IPS DF 6.9 (cell line): ENCODE data around the gene NUP62.

Source experiments
- DNase-seq: peaks from one replicate; pipeline ENCODE4 v3.0.0-alpha.2; 2013; ENCODE audit warnings: low read depth, low spot score
- H3K27ac ChIP-seq: one replicate; pipeline ENCODE4 v1.5.1; 2013; ENCODE audit warnings: low read length, control low read depth
- H3K27me3 ChIP-seq: 2 replicates; pipeline ENCODE4 v1.6.1; 2013; ENCODE audit warnings: mild to moderate bottlenecking, low read length; ENCODE audit not compliant: control insufficient read depth, insufficient read depth
- H3K36me3 ChIP-seq: 2 replicates; pipeline ENCODE4 v1.6.1; 2013; ENCODE audit warnings: low read length; ENCODE audit not compliant: control insufficient read depth, insufficient read depth
- H3K4me1 ChIP-seq: 2 replicates; pipeline ENCODE4 v1.6.1; 2013; ENCODE audit warnings: low read length; ENCODE audit not compliant: control insufficient read depth, insufficient read depth
- H3K4me3 ChIP-seq: 2 replicates; pipeline ENCODE4 v1.5.1; 2013; ENCODE audit warnings: mild to moderate bottlenecking, low read length
- H3K9me3 ChIP-seq: 2 replicates; pipeline ENCODE4 v1.6.1; 2013; ENCODE audit warnings: low read length, inconsistent platforms; ENCODE audit not compliant: control insufficient read depth, insufficient read depth
- WGBS: extraction: QIAGEN DNeasy Blood & Tissue Kit; methylation state at CpG from one replicate; pipeline ENCODE4 v1.1.7; 2013; ENCODE audit warnings: mixed read lengths, missing lambda C conversion rate; ENCODE audit not compliant: insufficient read length, insufficient coverage; 5-methylcytosine and 5-hydroxymethylcytosine counted together

The NUP62 gene

GRCh38 chr19:49863935-49864320 is 65.4 kb downstream of the NUP62 start:
- Histone ChIP-seq H3K4me3 (no peak overlapping the region), H3K9me3 (no peaks in the 10 kb centered on the region), H3K27me3 (no peaks in the 10 kb centered on the region), H3K4me1 (peaks cover 3% of the 10 kb centered on the region; the same call in 1 of the 2 replicates), H3K27ac (no peak overlapping the region), H3K36me3 (peaks cover 28% of the 10 kb centered on the region)
- WGBS: no CpG with 5 or more reads among the region's 17 CpGs
- no peak for DNase-seq

DNA sequence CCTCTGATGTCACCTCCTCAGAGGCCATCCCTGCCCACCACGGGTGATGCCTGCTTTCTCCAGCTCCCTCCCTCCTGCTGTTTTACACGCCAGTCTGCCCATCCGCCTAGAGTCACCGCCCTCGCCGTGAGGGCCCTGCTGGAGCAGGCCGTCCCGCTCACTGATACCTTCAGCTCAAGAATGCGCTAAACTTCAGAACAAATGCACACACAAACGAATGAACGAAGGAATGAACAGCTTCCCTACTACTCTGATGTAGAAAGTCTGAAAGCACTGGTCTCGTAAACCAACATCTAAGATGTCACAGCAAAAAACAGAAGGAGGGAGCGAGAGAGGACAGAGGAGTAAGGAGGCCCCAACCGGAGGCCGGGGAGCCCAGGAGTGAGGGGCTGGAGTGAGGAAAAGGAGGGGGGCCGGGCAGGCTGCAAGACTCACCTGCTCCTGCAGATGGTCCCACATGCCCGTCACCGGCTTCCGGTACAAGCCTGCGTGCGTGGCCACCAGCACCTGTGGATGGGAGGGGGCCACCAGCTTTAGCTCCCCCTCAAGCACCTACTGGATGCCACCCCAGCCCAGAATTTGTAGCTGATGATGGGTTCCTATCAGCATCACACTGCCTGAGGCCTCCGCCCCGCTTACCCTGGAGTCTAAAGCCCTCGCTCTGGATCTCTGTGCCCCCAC is 65.9 kb downstream of the NUP62 start:
- Histone ChIP-seq H3K9me3 (no peaks in the 10 kb centered on the region), H3K36me3 (peaks cover 32% of the 10 kb centered on the region), H3K4me3 (no peak overlapping the region), H3K27ac (no peak overlapping the region), H3K4me1 (peaks cover 3% of the 10 kb centered on the region; the same call in 1 of the 2 replicates), H3K27me3 (no peaks in the 10 kb centered on the region)
- WGBS: no CpG with 5 or more reads among the region's 24 CpGs
- no peak for DNase-seq

DNA sequence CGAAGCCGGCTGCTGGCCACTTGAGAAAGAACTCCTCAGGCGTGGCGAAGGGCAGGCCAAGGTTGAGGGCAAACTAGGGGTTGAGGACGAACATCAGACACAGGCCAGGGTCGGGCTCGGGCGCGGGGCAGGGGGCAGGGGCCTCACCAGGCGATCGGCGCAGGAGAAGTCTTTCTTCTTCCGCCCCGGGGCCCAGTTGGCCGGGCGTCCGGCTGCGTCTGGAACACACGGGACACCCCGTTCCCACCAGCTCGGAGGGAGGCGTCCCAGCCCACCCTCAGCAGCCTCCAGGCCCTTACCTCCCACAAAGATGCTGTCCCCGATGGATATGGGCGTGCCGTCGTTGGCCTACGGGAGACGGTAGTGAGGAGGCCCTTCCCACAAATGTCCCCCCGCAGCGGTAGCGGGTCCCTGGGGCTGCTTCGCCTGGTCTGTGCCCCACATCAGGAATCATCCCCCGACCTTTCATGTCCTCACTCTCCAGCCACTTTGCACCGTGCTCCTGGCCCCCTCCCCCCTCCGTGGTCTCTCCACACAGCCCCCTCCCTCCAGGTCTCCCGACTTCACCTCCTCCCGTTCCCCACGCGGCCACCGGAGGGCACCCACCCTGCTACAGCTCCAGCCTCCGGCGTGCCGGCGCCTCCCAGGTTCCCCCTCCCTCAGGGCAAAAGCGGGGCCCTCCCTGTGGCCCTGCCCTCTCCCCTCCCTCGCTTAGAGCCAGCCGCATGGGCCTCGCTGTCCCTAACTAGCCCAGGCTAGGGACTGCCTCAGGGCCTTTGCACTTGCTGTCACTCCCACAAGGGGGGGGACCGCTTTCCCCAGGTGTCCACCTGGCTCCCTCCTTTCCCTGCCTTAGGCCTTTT is 66.7 kb downstream of the NUP62 start:
- H3K27me3 ChIP-seq: no peaks in the 10 kb centered on the region
- WGBS: no CpG with 5 or more reads among the region's 49 CpGs
- no peak for DNase-seq
- H3K4me3 ChIP-seq: no peak overlapping the region
- peaks cover 39% of the 10 kb centered on the region for H3K36me3 ChIP-seq
- H3K4me1 ChIP-seq: peaks cover 3% of the 10 kb centered on the region; the same call in 1 of the 2 replicates
- no peak overlapping the region for H3K27ac ChIP-seq
- H3K9me3 ChIP-seq: no peaks in the 10 kb centered on the region

DNA sequence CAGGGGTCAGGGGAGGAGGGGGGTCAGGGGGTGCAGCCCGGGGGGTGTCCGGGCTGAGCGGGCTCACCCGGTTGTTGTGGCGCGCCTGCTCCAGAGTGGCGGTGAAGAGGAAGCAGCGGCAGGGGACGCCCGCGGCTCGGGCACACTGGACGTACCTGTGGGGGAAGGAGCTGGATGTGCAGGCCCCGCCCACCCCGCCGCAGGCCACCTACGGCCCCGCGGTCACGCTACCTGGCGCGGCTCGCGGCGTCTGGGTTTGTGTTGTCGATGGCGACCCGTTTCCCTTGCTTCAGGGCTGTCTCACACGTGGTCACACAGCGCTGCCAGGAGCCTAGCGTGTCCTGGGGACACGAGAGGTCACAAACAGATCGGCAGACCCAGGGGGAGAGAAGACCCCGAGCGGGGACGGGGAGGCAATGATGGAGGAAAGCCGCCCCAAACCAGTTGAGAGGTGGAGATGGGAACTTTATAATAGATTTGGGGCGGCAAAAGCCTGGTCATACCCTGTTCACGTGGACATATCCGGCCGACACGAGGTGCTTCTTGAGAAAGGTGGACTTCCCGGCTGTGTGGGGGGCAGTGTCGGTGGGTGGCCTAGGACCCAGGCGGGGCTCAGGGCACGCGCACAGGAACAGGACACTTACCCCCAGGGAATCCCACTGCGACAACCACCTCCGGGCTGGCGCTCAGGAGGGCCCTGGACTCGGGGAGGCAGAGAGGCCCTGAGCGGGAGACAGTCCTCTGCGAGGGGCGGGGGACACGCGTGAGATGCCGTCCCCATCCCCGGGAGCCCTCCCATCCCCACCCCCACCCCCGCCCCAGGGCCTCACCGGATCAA is 67.5 kb downstream of the NUP62 start:
- no CpG with 5 or more reads among the region's 60 CpGs for whole genome bisulfite sequencing
- no peaks in the 10 kb centered on the region for H3K9me3 ChIP-seq
- H3K36me3 ChIP-seq: peaks cover 47% of the 10 kb centered on the region
- H3K27me3 ChIP-seq: no peaks in the 10 kb centered on the region
- DNase-seq: no peak
- H3K4me1 ChIP-seq: peaks cover 3% of the 10 kb centered on the region; the same call in 1 of the 2 replicates
- no peak overlapping the region for H3K27ac ChIP-seq
- H3K4me3 ChIP-seq: no peak overlapping the region

DNA sequence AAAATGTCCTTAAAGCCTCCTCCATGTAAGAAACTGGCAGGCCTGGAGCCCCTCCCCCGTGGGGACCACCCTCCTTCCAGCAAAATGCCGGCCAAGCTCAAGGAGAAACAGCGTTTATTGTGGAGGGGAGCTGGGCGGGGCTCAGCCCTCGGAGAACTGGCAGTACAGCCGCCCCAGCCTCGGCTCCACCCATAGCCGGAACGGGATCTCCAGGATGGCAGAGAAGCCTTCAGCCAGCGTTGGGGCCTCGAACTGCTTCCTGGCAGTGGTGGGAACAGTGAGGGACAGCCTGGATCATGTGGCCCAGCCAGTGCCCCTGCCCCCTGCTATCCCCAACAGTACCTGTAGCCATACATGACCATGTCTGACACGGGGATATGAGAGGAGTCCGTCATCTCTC is 68.2 kb downstream of the NUP62 start:
- Histone ChIP-seq H3K9me3 (no peaks in the 10 kb centered on the region), H3K27ac (no peak overlapping the region), H3K27me3 (no peaks in the 10 kb centered on the region), H3K4me3 (no peak overlapping the region), H3K4me1 (peaks cover 1% of the 10 kb centered on the region; the same call in 1 of the 2 replicates), H3K36me3 (peaks cover 50% of the 10 kb centered on the region)
- no peak for DNase-seq
- no CpG with 5 or more reads among the region's 13 CpGs for WGBS

DNA sequence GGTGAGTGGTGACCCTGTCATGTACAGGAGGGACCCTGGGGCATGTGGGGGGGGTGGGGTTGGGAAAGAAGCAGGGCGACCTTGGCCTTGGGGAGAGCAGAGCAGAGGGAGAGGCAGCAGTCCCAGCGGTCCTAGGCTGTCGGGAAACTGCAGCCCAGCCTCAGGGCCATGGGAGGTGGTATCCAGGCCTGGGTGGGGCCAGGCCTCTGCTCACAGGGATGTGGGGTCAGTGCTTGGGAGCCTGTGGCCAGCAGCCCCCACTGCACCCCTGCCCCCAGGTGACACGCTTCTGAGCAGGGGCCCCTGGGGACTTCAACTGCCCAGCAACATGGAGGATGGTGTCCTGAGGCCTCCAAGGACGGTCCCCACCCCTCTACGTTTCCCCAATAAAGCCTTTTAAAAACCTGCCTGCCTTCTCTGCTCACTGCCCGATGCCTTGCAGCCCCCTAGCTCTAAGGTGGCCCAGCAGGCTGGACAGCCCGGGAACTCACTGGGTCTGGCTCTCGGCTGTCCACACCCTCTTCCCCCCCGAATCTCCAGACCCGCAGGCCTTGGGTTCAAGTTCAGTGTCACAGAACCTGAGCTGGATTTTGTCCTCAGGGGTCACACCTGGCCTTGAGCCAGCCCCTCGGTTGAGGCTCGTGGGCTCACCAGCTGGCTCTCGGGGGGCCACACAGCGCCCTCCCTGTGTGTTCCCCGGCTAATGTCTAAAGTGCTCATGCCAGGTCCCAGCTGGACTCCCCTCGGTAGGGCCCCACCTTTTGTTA is 68.8 kb downstream of the NUP62 start:
- no peak for DNase-seq
- H3K27me3 ChIP-seq: no peaks in the 10 kb centered on the region
- H3K4me3 ChIP-seq: no peak overlapping the region
- H3K4me1 ChIP-seq: peaks cover 1% of the 10 kb centered on the region; the same call in 1 of the 2 replicates
- WGBS: no CpG with 5 or more reads among the region's 17 CpGs
- H3K9me3 ChIP-seq: no peaks in the 10 kb centered on the region
- no peak overlapping the region for H3K27ac ChIP-seq
- H3K36me3 ChIP-seq: peaks cover 53% of the 10 kb centered on the region

DNA sequence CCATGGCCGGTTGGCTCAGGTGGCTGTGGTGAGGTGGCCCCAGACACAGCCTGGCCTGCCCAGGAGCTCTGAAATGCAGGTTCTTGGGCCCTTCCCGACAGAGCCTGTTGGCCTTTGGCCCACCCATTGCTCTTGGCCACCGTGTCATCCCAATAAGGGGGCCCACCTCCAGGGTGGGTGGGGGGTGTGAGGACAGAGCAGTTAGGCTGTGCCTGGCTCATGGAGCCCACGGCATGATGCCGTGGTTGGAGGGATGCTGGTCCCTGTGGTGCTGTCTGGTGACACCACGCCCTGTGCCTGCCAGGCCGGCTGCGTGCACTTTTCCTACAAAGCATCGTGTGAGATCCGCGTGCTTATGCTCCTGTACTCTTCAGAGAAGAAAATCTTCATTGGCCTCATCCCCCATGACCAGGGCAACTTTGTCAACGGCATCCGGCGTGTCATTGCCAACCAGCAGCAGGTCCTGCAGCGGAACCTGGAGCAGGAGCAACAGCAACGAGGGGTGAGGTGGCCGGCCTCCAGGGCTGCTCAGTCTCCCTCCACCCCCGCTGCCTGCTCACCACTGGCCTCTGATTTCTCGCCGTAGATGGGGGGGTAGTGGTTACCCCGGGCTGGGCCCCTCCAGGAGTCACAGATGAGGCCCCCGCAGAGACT is 69.5 kb downstream of the NUP62 start:
- peaks cover 53% of the 10 kb centered on the region for H3K36me3 ChIP-seq
- peaks cover 1% of the 10 kb centered on the region; the same call in 1 of the 2 replicates for H3K4me1 ChIP-seq
- no CpG with 5 or more reads among the region's 22 CpGs for WGBS
- DNase-seq: no peak
- no peaks in the 10 kb centered on the region for H3K27me3 ChIP-seq
- no peaks in the 10 kb centered on the region for H3K9me3 ChIP-seq
- H3K27ac ChIP-seq: no peak overlapping the region
- no peak overlapping the region for H3K4me3 ChIP-seq

DNA sequence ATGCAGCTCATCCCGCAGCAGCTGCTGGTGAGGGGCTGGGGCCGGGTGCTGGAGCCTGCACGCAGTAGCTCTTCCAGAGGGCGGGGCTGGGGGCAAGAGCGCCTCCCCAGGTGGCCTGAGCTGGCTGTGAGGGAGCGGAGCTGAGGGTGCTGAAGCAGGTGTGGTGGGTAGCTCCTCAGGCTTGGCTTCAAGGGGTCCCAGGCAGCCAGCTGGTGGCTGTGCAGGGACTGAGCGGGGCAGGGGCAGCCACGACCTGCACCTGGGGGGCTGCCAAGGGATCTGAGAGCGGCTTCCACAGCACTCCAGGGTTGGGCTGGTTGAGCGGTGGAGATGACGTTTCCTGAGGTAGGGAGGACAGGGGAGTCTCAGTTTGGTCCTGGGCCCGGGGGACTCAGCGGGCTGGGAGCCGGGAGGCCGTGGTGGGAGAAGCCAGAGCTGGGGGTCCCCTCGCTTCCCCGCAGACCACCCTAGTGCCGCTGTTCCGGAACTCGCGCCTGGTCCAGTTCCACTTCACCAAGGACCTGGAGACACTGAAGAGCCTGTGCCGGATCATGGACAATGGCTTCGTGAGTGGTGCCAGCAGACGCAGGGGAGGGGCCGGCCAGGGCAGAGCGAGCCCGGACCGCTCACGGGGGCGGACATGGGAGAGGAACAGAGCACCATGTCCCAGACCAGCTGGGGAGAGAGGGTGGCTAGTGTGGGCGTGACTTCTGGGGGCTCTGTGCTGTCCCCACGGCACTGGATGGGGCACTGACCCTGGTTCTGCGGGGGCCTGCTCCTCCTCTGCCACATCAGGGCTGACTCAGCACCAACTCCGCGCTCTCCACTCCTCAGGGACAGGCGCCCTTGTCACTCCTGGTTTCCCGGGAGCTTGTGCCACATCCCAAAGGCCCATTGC is 71.0 kb downstream of the NUP62 start:
- H3K36me3 ChIP-seq: peaks cover 50% of the 10 kb centered on the region
- WGBS: no CpG with 5 or more reads among the region's 37 CpGs

GRCh38 chr19:49857838-49858087 is 71.5 kb downstream of the NUP62 start:
- H3K27me3 ChIP-seq: no peaks in the 10 kb centered on the region
- H3K4me3 ChIP-seq: no peak overlapping the region
- WGBS: no CpG with 5 or more reads among the region's 5 CpGs
- DNase-seq: no peak
- no peaks in the 10 kb centered on the region for H3K9me3 ChIP-seq
- H3K27ac ChIP-seq: no peak overlapping the region
- peaks cover 1% of the 10 kb centered on the region; the same call in 1 of the 2 replicates for H3K4me1 ChIP-seq
- H3K36me3 ChIP-seq: peaks cover 50% of the 10 kb centered on the region

More for the DNA sequence above, 71.0 kb downstream of the NUP62 start:
- no peak overlapping the region for H3K4me3 ChIP-seq
- no peak for DNase-seq
- H3K9me3 ChIP-seq: no peaks in the 10 kb centered on the region
- no peak overlapping the region for H3K27ac ChIP-seq
- peaks cover 1% of the 10 kb centered on the region; the same call in 1 of the 2 replicates for H3K4me1 ChIP-seq
- no peaks in the 10 kb centered on the region for H3K27me3 ChIP-seq
